Trophoblast cell (in vitro differentiated cells and primary cell): ENCODE results near the gene TP53BP1.
"Not testable (repeated sequence)": the region's sequence is repeated elsewhere in the genome, so short reads cannot be mapped to it uniquely, and the experiment has no call there.

ENCODE experiments used
- DNase-seq, 2 donors: peaks; one replicate each; pipeline ENCODE4 v3.0.0-alpha.2; 2016
- H2AFZ ChIP-seq: 2 replicates; pipeline ENCODE4 v1.6.1; 2013; ENCODE audit warnings: low read length, moderate library complexity, mild to moderate bottlenecking; ENCODE audit not compliant: insufficient read depth, poor library complexity
- H2AK5ac ChIP-seq: 2 replicates; pipeline ENCODE4 v1.6.1; 2013; ENCODE audit warnings: mild to moderate bottlenecking, low read length
- H2BK120ac ChIP-seq: 2 replicates; pipeline ENCODE4 v1.6.1; 2013; ENCODE audit warnings: low read length, mild to moderate bottlenecking, moderate library complexity; ENCODE audit not compliant: insufficient read depth, poor library complexity
- H2BK12ac ChIP-seq: 2 replicates; pipeline ENCODE4 v1.6.1; 2013; ENCODE audit warnings: mild to moderate bottlenecking, low read length, moderate library complexity
- H2BK5ac ChIP-seq: 2 replicates; pipeline ENCODE4 v1.6.1; 2013; ENCODE audit warnings: low read length, low read depth, moderate library complexity, mild to moderate bottlenecking; ENCODE audit not compliant: poor library complexity
- H3K14ac ChIP-seq: 2 replicates; pipeline ENCODE4 v1.6.1; 2013; ENCODE audit warnings: mild to moderate bottlenecking, low read length
- H3K18ac ChIP-seq: 2 replicates; pipeline ENCODE4 v1.6.1; 2013; ENCODE audit warnings: mild to moderate bottlenecking, low read length
- H3K23ac ChIP-seq: 2 replicates; pipeline ENCODE4 v1.6.1; 2013; ENCODE audit warnings: low read length
- H3K27ac ChIP-seq: 2 replicates; pipeline ENCODE4 v1.5.1; 2013; ENCODE audit warnings: low read depth, mild to moderate bottlenecking, inconsistent platforms, low read length, moderate library complexity
- H3K27me3 ChIP-seq: 2 replicates; pipeline ENCODE4 v1.6.1; 2013; ENCODE audit warnings: inconsistent platforms, mild to moderate bottlenecking, low read length, moderate library complexity; ENCODE audit not compliant: insufficient read depth
- H3K36me3 ChIP-seq, 2 experiments: 1 replicate in 1 of 2; 2 replicates in 1 of 2; pipeline ENCODE4 v1.6.1; 2013; ENCODE audit warnings: low read length in 2 of 2, mild to moderate bottlenecking in 2 of 2, moderate library complexity in 1 of 2; ENCODE audit not compliant: insufficient read depth in 2 of 2, control insufficient read depth in 1 of 2
- H3K4ac ChIP-seq: 2 replicates; pipeline ENCODE4 v1.6.1; 2013; ENCODE audit warnings: low read depth, mild to moderate bottlenecking, low read length, moderate library complexity
- H3K4me1 ChIP-seq, 2 experiments: 1 replicate in 1 of 2; 2 replicates in 1 of 2; pipeline ENCODE4 v1.6.1; 2013; ENCODE audit warnings: low read length in 2 of 2, mild to moderate bottlenecking in 2 of 2, moderate library complexity in 1 of 2; ENCODE audit not compliant: insufficient read depth in 2 of 2, control insufficient read depth in 1 of 2
- H3K4me2 ChIP-seq: 2 replicates; pipeline ENCODE4 v1.6.1; 2013; ENCODE audit warnings: inconsistent platforms, mild to moderate bottlenecking, low read length, moderate library complexity
- H3K4me3 ChIP-seq: 2 replicates; pipeline ENCODE4 v1.5.1; 2013; ENCODE audit warnings: mild to moderate bottlenecking, low read depth, low read length, inconsistent platforms
- H3K79me1 ChIP-seq: one replicate; pipeline ENCODE4 v1.6.1; 2013; ENCODE audit warnings: low read length
- H3K79me2 ChIP-seq: 2 replicates; pipeline ENCODE4 v1.6.1; 2013; ENCODE audit warnings: low read length, mild to moderate bottlenecking; ENCODE audit not compliant: control insufficient read depth, insufficient read depth, poor library complexity
- H3K9ac ChIP-seq: 2 replicates; pipeline ENCODE4 v1.6.1; 2013; ENCODE audit warnings: mild to moderate bottlenecking, low read length
- H3K9me3 ChIP-seq: 2 replicates; pipeline ENCODE4 v1.6.1; 2013; ENCODE audit warnings: low read depth, mild to moderate bottlenecking, control low read depth, inconsistent platforms, low read length; ENCODE audit not compliant: insufficient read depth
- H4K12ac ChIP-seq: 2 replicates; pipeline ENCODE4 v1.6.1; 2013; ENCODE audit warnings: low read depth, mild to moderate bottlenecking, low read length, moderate library complexity
- H4K8ac ChIP-seq: 2 replicates; pipeline ENCODE4 v1.6.1; 2013; ENCODE audit warnings: low read depth, mild to moderate bottlenecking, low read length, moderate library complexity
- H4K91ac ChIP-seq: one replicate; pipeline ENCODE4 v1.6.1; 2013; ENCODE audit warnings: low read depth, mild to moderate bottlenecking, low read length, moderate library complexity
- WGBS: extraction: QIAGEN DNeasy Blood & Tissue Kit; methylation state at CpG from one replicate; pipeline ENCODE4 v1.1.7; 2013; ENCODE audit warnings: missing lambda C conversion rate; ENCODE audit not compliant: insufficient read length, insufficient coverage; ENCODE audit errors: extremely low coverage; 5-methylcytosine and 5-hydroxymethylcytosine counted together

Gene TP53BP1

DNA sequence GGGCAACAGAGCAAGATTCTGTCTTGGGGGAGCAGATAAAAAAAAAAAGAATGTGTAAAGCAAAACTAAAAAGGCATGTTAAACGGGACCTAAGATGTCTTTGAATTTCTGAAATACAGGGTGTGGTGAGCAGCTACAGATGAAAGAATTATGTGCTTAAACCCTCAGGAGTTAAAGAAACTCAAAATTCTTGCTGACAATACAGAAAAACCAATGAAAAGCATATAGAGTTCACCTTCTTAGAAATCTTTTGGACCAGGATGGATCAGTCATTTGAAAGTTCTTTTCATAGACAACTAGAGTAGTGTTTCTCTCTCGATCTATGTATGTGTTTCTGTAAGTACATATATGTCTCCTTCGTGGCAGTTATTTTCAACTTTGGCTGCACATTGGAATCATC, 90.7 kb downstream of the TP53BP1 start:
- no peaks in the 10 kb centered on the region for H3K9me3 ChIP-seq
- DNase-seq, result no peak
- H4K91ac ChIP-seq, result no peak overlapping the region
- no peak overlapping the region for H4K12ac ChIP-seq
- no peak overlapping the region for H3K18ac ChIP-seq
- H3K4me3 ChIP-seq, result no peak overlapping the region
- H3K27ac ChIP-seq, result no peak overlapping the region
- no peak overlapping the region for H2BK120ac ChIP-seq
- no peak overlapping the region for H3K23ac ChIP-seq
- H2BK5ac ChIP-seq, result no peak overlapping the region
- no peaks in the 10 kb centered on the region for H3K27me3 ChIP-seq
- H3K4me1 ChIP-seq, result peaks cover 0 to 3% of the 10 kb centered on the region in 2 experiments
- H3K14ac ChIP-seq, result no peak overlapping the region
- H3K79me2 ChIP-seq, result no peaks in the 10 kb centered on the region
- H2AFZ ChIP-seq, result no peak overlapping the region
- no peak overlapping the region for H2AK5ac ChIP-seq
- H4K8ac ChIP-seq, result no peak overlapping the region
- H3K9ac ChIP-seq, result no peak overlapping the region
- WGBS, result no CpG with 5 or more reads among the region's 3 CpGs
- H3K4me2 ChIP-seq, result no peak overlapping the region
- H2BK12ac ChIP-seq, result no peak overlapping the region
- H3K4ac ChIP-seq, result no peak overlapping the region
- H3K36me3 ChIP-seq, result peaks cover 17 to 33% of the 10 kb centered on the region in 2 experiments
- H3K79me1 ChIP-seq, result no peaks in the 10 kb centered on the region

- DNase-seq, H3K14ac ChIP-seq, H4K91ac ChIP-seq, H3K27ac ChIP-seq, H3K27me3 ChIP-seq, H2AFZ ChIP-seq, H2AK5ac ChIP-seq, H3K9ac ChIP-seq, H2BK120ac ChIP-seq, H3K23ac ChIP-seq, H3K18ac ChIP-seq, H4K8ac ChIP-seq, H4K12ac ChIP-seq, H3K79me1 ChIP-seq, H3K4me2 ChIP-seq, H3K4ac ChIP-seq, H3K4me1 ChIP-seq, H3K79me2 ChIP-seq, H3K4me3 ChIP-seq, H2BK5ac ChIP-seq, H2BK12ac ChIP-seq, H3K9me3 ChIP-seq: not testable (repeated sequence)
- no CpG with 5 or more reads among the region's 6 CpGs for WGBS
- peaks cover 7 to 17% of the 10 kb centered on the region in 2 experiments for H3K36me3 ChIP-seq
Observed at GRCh38 chr15:43393592-43393991, 99.4 kb downstream of the TP53BP1 start.

GRCh38 chr15:43390723-43391122, 102.2 kb downstream of the TP53BP1 start:
- no CpG with 5 or more reads among the region's 8 CpGs for WGBS
- Histone ChIP-seq H3K4ac (no peak overlapping the region), H3K4me2 (no peak overlapping the region)

DNA sequence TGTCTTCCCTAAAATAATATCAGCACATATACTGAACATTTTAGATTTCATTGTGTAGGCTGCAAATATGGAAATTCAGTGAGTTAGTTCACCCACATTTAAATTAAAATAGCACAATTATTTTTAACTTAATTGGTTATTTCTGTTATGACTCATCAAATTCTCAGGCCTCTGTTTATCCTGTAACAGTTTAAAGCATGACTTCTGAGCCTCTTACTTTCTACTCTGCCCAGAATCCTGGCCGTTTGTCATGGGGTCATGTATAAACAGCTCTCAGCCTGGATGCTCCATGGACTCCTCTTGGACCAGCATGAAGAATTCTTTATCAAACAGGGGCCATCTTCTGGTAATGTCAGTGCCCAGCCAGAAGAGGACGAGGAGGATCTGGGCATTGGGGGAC, 109.9 kb downstream of the TP53BP1 start:
- H4K91ac ChIP-seq, result no peak overlapping the region
- H2BK12ac ChIP-seq, result no peak overlapping the region
- H4K12ac ChIP-seq, result no peak overlapping the region
- H3K4me1 ChIP-seq, result no peaks in the 10 kb centered on the region
- peaks cover 16 to 18% of the 10 kb centered on the region in 2 experiments for H3K36me3 ChIP-seq
- H3K27ac ChIP-seq, result no peak overlapping the region
- H3K79me1 ChIP-seq, result no peaks in the 10 kb centered on the region
- H3K4me2 ChIP-seq, result no peak overlapping the region
- H3K27me3 ChIP-seq, result no peaks in the 10 kb centered on the region
- no peak overlapping the region for H2AK5ac ChIP-seq
- H3K9ac ChIP-seq, result no peak overlapping the region
- H2BK5ac ChIP-seq, result no peak overlapping the region
- H3K79me2 ChIP-seq, result no peaks in the 10 kb centered on the region
- no CpG with 5 or more reads among the region's 2 CpGs for WGBS
- no peak overlapping the region for H3K18ac ChIP-seq
- no peak overlapping the region for H3K14ac ChIP-seq
- no peak overlapping the region for H3K23ac ChIP-seq
- H3K4me3 ChIP-seq, result no peak overlapping the region
- H4K8ac ChIP-seq, result no peak overlapping the region
- no peak overlapping the region for H2AFZ ChIP-seq
- no peak overlapping the region for H3K4ac ChIP-seq
- no peak for DNase-seq
- no peak overlapping the region for H2BK120ac ChIP-seq
- no peaks in the 10 kb centered on the region for H3K9me3 ChIP-seq

More at GRCh38 chr15:43390723-43391122, 102.2 kb downstream of the TP53BP1 start:
- Histone ChIP-seq H3K36me3 (peaks cover 10 to 13% of the 10 kb centered on the region in 2 experiments), H3K27ac (no peak overlapping the region), H2AFZ (no peak overlapping the region), H3K18ac (no peak overlapping the region), H3K79me1 (no peaks in the 10 kb centered on the region), H3K79me2 (no peaks in the 10 kb centered on the region), H4K8ac (no peak overlapping the region), H3K27me3 (no peaks in the 10 kb centered on the region), H3K14ac (no peak overlapping the region), H2BK12ac (no peak overlapping the region), H3K9me3 (no peaks in the 10 kb centered on the region), H3K4me3 (no peak overlapping the region), H2BK5ac (no peak overlapping the region), H3K4me1 (no peaks in the 10 kb centered on the region), H2AK5ac (no peak overlapping the region), H3K23ac (no peak overlapping the region), H3K9ac (no peak overlapping the region), H4K91ac (no peak overlapping the region), H2BK120ac (no peak overlapping the region), H4K12ac (no peak overlapping the region)
- DNase-seq, result peak; percentile 42 to 53
